Activated T-helper 9 cell treated with anti-CD3 and anti-CD28 coated beads, Interleukin-2, amount 50 U/mL, for 16 hours (primary cell): ENCODE data around the gene ZNF76.
"Not testable (repeated sequence)": the region's sequence is repeated elsewhere in the genome, so short reads cannot be mapped to it uniquely, and the experiment has no call there.

ENCODE experiments used
- DNase-seq: peaks from one replicate; pipeline ENCODE4 v3.0.0-alpha.2; 2020; ENCODE audit warnings: low read depth

The ZNF76 gene

DNA sequence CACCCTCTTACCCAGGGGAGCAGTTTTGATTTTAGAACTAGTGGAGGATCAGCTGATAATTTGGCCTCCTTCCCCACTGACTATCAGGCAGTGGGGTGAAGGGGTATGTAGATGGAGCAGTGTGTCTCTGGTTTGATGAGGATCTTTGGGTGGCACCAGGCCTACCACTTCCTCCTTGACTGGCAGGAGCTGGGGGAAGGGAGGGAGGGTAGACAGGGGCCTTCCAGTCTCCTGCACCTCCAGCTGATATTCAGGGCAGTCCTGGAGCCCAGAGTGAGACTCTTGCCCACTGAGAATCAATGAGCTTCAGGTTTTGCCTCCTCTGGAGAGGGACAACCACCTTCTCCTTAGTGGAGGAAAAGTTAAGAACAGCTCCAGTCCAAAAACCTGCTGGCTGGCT lies 41.3 kb downstream of the ZNF76 start:
- DNase-seq: no peak

DNA sequence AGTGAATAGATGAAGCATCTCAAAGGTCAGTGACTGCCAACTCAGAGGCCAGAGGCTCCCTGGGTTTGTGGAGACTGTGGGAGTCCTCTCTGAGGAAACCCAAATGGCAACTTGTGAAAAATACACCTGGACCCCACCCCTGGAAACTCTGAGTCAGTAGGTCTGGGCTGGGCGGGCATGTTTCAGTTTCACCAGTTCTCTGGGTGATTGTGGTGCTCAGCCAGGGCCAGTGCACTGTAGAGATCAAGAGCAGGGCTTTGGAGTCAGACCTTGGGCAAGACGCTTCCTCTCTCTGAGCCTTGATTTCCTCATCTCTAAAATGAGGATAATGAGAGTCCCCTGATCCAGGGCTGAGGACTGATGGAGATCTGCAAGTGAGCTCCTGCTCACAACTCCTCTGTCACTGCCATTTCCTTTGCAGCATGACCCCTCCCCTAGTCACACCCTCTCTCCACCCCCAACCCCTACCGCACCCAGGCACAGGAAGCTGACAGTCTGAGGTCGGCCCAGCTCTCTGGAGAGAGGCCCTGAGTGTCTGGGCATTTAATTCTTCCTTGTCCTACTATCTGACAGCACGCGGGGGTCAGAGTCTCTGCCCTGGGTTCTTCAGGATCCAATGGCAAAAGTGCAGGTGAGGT lies 43.2 kb downstream of the ZNF76 start:
- peak; percentile 79 for DNase-seq

DNA sequence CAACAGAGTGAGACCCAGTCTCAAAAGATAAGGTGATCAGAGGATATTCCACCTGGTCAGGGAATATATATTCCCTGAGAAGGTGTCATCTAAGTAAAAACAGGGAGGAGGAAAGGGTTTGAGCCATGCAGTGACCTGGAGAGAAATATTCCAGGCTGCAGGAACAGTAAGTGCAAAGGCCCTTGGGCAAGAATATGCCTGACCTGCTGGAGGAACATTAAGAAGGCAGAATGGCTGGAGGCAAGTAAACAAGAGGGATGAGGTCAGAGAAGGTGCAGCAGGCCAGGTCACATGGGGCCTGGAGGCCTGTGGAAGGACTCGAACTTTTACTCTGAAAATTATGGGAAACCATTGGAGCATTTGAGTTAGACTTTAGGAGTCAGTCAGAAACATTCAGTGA lies 44.8 kb downstream of the ZNF76 start:
- no peak for DNase-seq

DNA sequence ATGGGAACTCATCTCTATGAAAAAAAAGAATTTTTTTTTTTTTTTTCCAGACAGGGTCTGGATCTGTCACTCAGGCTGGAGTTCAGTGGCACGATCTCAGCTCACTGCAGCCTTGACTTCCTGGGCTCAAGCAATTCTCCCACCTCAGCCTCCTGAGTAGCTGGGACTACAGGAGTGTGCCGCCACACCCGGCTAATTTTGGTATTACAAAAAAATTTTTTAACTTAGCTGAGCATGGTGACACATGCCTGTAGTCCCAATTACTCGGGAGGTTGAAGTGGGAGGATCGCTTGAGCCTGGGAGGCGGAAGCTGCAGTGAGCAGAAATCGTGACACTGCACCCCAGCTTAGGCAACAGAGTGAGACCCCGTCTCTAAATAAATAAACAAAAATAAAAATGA lies 45.6 kb downstream of the ZNF76 start:
- no peak for DNase-seq

DNA sequence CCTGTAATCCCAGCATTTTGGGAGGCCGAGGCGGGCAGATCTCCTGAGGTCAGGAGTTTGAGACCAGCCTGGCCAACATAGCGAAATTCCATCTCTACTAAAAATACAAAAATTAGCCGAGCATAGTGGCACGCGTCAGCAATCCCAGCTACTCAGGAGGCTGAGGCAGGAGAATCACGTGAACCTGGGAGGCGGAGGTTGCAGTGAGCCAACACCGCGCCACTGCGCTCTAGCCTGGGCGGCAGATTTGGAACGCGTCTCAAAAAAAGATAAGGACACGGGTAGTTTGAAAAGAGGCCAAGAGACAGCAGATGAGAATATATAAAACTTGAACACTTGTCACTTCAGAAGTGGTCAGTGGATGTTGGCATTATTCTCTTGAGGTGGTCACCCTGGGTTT lies 47.6 kb downstream of the ZNF76 start:
- DNase-seq: not testable (repeated sequence)

DNA sequence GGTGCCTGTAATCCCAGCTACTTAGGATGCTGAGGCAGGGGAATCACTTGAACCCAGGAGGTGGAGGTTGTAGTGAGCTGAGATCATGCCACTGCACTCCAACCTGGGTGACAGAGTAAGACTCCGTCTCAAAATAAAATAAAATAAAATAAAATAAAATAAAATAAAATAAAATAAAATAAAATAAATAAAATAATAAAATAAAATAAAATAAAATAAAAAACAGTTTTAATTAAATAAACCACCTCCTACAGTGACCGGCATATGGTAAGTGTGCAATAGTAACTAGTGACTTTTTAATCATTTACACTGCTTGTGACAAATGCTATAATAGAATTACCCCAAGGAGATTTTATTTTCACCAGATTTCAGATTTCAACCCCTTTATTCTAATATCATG lies 49.0 kb downstream of the ZNF76 start:
- DNase-seq: not testable (repeated sequence)

DNA sequence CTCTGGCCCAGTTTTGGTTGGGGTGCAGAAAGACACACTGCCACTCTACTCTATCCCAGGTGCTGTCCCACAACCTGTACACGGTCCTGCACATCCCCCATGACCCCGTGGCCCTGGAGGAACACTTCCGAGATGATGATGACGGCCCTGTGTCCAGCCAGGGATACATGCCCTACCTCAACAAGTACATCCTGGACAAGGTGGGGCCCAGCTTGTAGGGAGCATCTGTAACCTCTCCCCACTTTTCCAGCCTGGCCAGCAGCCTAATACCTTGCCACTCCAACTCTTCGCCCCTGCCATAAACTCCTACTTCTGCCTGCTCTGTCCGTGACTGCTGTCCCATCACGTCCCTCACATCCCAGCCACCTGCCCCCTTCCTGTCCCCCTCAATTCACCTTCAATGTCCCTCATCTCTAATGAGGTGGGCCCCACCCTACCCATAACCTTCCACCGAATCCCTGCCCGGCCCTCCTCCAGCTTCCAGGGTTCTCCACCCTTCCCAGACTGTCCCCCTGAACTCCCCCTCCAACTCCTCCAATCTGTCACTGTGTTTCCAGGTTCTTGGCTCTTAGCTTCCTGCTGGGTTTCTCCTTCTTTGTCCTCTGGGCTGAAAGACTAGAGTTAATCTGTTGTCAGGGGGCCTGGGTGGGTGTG lies 50.2 kb downstream of the ZNF76 start:
- DNase-seq: no peak

DNA sequence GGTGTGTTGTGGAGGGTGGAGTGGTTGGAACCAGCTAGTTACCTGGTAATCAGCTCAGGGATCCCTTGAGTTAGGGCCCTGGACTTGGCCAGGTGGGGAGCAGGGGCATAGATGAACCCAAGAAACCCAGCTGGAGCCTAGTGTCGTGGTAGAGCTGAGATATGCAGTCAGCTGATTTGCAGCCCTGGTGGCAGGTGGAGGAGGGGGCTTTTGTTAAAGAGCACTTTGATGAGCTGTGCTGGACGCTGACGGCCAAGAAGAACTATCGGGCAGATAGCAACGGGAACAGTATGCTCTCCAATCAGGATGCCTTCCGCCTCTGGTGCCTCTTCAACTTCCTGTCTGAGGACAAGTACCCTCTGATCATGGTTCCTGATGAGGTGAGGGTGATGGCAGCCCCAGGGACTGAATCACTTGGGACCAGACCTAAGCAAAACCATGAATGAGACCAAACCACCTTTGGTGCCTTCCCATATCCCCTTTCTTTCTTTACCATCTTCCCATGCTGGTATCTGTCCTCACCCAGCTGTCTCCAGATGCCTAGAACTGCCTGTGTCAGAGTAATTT lies 50.8 kb downstream of the ZNF76 start:
- no peak for DNase-seq

DNA sequence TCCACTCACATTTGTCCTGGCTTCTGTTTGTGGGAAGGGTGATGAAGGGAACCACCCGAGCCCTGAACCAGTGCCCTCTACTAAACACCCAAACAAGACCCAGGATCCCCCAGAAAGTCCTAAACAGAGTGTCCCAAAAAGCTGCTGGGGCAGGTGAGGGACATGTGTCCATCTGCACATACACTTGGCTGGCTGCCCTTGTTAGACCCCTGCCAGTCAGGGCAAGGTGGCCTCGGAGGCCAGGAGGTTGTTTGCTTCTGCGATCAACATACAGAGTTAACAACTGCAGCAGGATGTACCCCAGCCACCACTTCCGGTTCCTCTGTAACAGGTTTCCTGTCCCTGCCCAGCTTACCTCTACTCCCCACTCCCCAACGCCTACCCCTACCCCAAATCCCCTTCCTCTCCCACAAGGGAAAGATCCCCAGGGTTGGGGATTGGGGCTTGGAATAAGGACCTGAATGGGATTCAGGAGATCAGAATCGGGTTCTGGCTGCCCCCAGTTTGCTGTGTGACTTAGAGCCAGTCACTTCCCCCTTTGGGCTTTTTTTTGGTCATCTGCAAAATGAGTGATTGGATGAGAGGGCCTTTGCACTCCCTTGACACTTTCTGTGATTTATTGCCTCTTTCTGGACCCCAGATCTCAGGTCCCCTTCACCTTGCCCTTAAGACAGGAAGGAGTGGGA lies 52.0 kb downstream of the ZNF76 start:
- no peak for DNase-seq

DNA sequence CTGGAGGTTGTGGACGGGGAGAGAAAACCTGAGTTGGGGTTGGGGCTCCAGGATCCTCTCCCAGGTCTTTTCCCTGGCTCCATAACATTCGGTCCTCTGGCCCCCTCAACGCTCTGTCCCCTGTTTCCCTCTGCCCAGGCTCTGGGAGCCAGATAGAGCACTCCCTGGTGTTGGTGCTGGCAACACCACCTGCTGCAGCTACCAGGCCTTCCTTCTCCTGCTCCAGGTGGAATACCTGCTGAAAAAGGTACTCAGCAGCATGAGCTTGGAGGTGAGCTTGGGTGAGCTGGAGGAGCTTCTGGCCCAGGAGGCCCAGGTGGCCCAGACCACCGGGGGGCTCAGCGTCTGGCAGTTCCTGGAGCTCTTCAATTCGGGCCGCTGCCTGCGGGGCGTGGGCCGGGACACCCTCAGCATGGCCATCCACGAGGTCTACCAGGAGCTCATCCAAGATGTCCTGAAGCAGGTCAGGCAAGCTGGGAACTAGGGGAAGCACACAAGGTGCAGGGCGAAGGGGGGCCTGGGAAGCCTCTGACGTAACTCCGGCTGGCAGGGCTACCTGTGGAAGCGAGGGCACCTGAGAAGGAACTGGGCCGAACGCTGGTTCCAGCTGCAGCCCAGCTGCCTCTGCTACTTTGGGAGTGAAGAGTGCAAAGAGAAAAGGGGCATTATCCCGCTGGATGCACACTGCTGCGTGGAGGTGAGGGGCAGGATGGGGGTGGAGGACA lies 52.7 kb downstream of the ZNF76 start:
- DNase-seq: no peak

DNA sequence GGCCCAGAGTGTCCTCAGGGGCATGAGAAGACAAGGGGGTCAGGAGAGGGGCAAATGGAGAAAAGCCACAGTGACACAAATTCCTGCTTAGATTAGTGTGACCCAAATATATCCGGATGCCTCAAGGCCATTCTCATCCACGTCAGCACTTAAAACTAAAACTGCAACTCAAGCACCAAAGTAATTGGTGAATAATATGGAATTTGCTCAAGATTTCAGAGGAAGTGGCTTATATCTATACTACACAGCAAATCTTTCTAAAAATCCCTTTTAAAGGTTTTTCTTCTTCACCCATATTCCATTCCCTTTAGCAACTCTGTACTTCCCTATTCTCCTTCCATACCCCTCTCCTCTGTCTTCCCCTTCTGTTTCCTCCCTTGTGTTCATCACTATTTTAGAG lies 53.3 kb downstream of the ZNF76 start:
- DNase-seq: no peak

DNA sequence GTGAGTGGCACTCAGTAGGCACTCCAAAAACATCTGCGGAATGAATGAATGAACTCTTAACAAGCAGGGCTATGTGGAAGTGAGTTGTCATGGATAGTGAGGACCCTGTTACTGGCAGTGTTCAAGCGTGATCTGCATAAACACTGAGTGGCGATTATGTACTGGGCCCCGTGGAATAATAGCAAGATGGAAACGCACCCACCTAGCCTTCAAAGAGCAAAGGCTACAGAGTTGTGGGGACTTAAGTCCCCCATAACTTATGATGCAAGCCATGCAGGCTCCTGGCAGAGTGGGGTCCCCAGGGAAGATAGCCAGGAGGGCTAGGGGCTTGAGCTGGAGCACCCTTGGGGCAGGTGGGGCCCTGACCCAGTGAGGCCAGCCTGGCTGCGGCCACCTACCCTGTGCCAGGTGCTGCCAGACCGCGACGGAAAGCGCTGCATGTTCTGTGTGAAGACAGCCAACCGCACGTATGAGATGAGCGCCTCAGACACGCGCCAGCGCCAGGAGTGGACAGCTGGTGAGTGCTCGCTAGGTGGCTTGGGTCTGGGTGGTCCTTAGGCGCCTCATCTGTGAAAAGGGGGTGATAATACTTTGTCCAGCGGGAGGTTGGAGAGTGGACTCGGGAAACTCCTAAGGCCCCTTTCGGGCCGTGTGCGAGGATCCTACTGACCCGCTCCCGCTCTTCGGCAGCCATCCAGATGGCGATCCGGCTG lies 58.1 kb downstream of the ZNF76 start:
- DNase-seq: no peak

DNA sequence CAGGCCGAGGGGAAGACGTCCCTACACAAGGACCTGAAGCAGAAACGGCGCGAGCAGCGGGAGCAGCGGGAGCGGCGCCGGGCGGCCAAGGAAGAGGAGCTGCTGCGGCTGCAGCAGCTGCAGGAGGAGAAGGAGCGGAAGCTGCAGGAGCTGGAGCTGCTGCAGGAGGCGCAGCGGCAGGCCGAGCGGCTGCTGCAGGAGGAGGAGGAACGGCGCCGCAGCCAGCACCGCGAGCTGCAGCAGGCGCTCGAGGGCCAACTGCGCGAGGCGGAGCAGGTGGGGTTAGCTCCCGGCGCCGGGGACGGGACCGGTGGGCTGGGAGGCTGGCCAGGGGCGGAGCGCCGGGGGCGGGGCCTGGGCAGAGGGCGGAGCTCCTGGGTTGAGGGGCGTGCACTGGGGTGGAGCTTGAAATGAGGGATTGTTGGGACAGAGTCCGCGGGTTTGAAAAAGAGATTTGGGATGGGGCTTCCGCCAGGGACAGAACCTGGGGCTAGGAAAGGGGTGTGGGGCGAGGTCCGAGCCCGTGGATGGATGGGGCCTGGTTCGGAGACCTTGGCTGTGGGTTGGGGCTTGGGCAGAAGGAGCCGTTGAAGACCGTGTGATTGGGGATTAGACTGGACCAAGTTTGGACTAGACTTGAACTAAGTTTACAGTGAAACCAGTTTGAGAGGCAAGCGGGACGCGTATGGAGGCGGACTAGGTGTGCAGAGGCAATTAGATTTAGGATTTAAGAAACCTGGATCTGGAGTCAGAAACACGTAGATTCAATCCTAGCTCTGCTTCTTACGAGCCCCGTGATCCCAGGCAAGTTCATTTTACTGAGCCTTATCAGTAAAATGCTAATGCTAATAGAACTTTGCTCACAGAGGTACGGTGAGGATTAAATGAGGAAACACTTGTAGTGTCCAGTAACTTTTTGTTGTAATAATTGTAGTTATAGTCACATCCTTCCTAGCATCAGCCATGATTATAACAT lies 58.9 kb downstream of the ZNF76 start:
- no peak for DNase-seq

DNA sequence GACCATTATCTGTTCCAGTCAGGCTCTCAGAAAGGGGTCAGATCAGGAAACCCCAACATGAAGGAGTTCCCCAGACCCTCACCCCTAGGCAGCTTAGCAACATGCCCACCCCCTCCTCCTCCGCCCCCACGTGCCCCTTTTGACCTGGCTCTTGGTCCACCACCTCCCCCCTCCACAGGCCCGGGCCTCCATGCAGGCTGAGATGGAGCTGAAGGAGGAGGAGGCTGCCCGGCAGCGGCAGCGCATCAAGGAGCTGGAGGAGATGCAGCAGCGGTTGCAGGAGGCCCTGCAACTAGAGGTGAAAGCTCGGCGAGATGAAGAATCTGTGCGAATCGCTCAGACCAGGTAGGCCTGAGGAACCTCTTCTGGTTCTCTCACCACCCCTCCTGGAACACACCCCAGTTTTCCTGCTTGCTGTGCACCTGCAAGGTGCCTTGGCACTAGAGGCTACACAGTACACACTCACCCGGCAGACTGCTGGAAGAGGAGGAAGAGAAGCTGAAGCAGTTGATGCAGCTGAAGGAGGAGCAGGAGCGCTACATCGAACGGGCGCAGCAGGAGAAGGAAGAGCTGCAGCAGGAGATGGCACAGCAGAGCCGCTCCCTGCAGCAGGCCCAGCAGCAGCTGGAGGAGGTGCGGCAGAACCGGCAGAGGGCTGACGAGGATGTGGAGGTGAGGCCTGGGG lies 60.0 kb downstream of the ZNF76 start:
- no peak for DNase-seq

DNA sequence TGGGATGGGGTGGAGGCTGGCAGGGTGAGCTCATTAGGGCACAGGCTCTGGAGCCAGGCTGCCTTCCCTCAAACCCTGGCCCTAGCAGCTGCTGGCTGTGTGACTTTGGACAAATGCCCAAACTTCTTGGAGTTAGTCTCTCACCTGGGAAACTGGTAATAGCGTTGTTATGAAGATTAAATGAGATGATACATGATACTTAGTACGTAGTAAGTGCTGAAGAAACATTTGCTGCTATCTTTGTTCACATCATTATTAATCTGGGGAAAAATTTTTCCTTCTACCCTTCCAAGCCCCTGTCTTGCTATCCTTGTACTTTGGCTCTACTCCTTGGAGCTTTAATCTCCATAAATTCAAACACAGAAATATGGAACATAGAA lies 60.5 kb downstream of the ZNF76 start:
- no peak for DNase-seq

DNA sequence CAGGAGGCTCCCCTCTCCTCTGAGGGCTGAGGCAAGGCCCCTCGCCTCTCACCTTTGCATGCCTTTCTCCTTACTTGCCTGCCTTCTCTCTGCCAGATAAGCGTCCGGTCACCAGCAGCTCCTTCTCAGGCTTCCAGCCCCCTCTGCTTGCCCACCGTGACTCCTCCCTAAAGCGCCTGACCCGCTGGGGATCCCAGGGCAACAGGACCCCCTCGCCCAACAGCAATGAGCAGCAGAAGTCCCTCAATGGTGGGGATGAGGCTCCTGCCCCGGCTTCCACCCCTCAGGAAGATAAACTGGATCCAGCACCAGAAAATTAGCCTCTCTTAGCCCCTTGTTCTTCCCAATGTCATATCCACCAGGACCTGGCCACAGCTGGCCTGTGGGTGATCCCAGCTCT lies 61.6 kb downstream of the ZNF76 start:
- DNase-seq: no peak

DNA sequence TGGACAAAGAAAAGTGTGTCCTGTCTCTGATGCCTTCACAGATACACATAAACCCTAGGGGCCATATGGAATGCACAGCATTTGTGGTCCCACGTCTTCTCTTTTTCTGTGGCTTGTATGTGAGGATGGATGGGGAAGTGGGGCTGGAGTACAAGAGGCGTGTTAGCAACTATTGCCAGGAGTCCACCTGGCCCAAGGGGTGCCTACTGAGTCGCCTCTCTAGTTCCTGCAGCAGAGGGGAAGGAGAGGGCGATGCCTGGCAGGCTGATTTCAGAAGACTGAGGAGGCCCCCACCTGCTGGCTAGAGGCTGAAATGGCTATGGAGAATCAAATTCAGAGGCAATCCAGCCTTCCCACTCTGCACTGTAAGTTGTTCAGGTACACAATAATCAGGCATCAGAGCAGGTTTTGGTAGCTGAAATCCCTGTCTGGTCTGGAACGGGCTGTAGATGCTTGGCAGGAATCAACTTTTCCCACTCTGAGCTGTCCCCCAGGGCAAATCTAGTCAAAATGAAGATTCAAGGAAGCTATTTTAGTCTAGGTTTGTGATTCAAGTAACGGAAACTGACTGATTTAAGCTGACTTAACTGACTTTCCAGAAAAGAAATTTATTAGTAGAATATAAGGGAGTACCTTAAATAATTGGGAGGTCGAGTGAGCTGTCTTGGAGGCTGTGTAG lies 68.0 kb downstream of the ZNF76 start:
- peak; percentile 60 for DNase-seq

DNA sequence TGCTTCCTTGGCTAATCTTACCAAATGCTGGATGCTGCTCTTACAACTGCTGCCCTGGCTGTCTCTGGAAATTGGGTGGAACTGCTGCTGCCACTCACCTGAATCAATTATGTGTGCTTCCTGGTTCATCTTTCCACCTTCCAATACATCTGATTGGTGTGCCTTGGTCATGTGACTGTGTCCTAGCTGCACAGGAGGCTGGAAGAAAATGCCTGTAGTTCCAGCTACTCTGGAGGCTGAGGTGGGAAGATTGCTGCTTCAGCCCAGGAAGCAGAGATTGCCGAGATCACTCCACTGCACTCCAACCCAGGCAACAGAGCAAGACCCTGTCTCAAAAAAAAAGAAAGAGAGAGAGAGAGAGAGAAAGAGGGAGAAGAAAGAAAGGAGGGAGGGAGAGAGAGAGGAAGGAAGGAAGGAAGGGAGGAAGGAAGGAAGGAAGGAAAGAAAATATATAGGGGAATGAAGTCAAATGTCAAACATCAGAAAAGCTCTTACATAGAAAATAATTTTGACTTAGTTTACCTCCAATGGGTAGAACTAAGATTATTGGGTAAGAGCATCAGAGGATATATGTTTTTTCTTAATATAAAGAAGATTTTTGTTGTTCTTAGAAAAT lies 68.7 kb downstream of the ZNF76 start:
- DNase-seq: no peak

DNA sequence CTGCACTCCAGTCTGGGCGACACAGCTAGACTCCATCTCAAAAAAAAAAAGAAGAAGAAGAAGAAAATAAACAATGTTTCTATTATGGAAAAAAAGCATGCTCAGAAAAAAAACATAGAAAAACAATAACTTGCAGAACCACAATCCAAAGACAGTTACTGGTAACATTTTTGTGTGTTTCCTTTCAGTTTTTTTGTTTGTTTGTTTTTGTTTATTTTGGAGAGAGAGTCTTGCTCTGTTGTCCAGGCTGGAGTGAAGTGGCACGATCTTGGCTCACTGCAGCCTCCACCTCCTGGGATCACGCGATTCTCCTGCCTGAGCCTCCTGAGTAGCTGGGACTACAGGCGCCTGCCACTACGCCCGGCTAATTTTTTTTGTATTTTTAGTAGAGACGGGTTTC lies 69.4 kb downstream of the ZNF76 start:
- not testable (repeated sequence) for DNase-seq
